CD4-positive, alpha-beta T cell treated with Interleukin-6 for 4 hours (primary cell): ENCODE data around the gene N4BP2L1.
"Not testable (repeated sequence)": the region's sequence is repeated elsewhere in the genome, so short reads cannot be mapped to it uniquely, and the experiment has no call there.

Experiments
- DNase-seq: peaks from one replicate; pipeline ENCODE4 v3.0.0-alpha.2; 2020; ENCODE audit warnings: mixed read lengths

The N4BP2L1 gene

DNA sequence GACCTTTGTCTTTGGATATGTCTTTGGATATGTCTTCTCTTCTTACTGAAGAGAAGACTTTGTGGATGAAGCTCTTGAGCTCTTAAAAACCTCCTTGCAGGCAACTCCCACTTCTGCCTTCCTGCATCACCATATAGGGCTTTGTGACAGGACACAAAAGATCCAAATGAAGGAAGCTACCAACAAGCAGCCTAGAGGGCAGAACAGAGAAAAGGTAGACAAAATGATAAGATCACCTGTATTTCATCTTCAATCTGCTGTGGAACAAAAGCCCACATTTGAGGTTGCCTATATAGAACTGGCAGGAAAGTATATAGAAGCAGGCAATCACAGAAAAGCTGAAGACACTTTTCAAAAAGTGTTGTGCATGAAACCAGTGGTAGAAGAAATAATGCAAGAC is 42.5 kb downstream of the N4BP2L1 start:
- DNase-seq: no peak

DNA sequence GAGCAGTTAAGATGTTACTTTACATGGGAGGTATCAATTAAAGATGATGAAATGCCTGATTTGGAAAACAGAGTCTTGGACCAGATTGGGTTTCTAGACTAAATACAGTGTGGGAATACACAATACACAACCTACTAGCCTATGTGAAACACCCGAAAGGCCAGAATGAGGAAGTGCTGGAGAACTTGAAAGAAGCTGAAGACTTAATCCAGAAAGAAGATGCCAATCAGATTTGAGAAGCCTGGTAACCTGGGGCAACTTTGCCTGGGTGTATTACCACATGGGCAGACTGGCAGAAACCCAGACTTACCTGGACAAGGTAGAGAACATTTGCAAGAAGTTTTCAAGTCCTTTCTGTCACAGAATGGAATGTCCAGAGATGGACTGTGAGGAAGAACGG is 43.2 kb downstream of the N4BP2L1 start:
- DNase-seq: no peak

DNA sequence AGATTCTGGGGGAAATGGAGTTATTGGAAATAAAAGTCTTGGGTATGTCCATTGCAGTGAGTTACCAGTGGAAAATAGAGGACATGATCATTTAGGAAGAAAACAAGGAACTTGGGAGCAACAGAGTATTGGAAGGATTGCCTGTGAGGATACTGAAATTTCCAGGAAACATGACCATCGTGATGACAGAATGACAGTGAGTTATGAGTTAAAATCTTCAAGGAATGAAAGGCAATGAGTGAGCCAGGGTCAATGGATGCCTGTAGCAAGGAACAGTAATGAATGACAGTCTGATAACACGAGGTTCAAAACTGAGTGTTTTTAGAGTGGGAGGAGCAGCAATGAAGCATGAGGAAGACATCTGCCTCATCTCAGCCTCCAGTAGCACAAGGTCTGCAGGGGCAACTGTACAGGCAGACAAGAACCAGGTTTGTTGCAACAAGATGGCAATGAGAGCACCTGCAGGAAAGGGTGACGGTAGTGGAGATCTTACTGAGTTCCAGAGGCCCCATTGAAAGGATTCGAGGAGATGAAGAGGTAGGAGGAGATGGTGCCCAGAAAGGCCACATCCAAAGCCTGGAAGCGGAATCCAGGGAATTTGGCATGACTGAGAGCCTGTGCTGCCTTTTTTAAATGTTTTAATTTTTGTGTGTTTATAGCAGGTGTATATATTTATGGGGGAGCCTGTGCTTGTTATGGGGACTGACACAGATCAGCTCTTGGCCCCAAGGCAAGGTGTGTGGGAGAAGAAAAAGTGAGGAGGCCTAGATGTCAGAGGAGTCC is 43.9 kb downstream of the N4BP2L1 start:
- DNase-seq: no peak

DNA sequence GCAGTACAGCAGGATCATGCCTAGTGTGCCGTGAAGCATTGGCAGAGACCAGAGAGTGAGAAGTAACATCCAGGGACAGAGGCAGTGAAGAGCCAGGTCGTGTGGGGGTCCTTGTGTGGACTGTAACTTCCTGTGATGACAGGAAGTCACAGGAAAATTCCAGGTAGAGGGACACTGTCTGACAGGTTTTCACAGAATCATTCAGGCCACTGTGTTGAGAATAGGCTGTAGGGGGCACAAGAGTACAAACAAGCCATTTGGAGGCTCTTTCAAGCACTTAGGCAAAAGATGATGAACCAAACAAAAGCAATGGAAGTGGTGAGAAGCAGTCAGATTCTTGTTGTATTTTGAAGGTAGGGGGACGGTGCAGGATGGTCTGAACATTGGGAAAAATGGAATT is 46.4 kb downstream of the N4BP2L1 start:
- peak; percentile 27 for DNase-seq

DNA sequence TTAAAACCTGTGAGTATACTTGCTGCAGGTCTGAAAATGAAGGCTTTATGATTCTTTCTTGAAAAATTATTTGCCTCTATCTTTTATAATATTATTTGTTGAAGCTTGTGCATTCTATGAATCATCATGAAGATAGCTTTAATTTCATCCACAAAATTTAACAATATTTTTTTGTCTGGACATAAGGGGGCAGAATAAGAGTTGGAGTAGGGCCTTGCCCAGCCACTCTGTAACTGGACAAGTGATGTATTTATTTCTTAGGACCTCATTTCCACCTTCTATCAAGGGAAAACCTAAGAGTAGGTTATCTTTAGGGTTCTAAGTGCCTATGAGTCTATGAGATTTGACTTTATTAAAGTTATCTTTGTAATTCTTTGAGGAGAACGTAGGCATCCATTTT is 49.9 kb downstream of the N4BP2L1 start:
- DNase-seq: no peak

DNA sequence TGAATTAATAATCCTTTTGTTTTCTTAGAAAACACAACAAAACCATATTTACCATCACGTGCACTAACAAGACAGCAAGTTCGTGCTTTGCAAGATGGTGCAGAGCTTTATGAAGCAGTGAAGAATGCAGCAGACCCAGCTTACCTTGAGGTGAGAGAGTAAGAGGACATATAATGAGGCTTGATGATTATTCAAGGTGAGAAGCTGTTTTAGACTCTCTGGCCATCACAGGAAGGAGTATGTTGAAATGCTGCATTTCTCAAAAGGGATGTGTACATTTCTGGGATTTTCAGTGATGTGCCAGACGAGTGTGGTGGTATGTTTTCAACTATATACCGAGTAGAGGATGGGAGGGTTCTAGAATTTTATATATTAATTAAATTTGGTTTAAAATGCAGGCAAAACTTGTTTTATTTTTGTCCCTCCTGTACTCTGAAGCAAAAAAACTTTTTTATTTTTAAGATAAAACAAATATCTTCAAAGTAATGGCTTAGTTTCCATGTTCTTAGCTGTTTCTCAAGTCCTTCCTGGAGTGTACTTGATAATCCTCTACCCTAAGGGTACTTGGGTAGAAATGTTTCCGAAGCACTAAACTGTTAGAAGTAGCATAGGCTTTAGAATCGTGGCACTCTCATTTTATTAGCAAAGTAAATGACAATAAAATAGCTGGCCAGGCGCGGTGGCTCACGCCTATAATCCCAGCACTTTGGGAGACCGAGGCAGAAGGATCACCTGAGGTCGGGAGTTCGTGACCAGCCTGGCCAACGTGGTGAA is 51.1 kb downstream of the N4BP2L1 start:
- DNase-seq: no peak

DNA sequence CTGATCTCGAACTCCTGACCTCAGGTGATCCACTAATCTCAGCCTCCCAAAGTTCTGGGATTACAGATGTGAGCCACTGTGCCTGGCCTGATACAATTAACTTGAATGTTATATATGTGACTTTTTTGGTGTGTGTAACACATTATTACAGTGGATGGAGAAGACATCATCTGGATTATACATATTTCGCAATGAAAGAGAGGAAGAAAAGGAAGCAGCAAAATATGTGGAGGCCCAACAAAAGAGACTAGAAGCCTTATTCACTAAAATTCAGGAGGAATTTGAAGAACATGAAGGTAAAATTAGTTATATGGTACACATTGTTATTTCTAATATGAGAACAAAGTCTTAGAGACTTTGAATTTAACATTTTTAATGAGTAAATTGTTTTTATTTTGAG is 57.1 kb downstream of the N4BP2L1 start:
- DNase-seq: no peak

DNA sequence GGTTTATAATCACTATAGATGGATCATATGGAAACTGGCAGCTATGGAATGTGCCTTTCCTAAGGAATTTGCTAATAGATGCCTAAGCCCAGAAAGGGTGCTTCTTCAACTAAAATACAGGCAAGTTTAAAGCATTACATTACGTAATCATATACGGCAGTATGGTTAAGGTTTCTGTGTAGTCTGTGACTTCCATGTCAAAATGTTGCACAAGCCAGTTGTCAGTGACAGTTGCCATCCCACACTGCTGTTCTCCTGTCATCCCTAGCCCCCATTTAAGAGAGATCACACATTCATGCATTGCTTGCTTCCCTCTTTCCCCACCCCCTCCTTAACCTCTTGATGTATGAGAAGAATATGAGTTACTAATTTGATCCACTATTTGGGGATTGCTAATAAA is 65.4 kb downstream of the N4BP2L1 start:
- no peak for DNase-seq

DNA sequence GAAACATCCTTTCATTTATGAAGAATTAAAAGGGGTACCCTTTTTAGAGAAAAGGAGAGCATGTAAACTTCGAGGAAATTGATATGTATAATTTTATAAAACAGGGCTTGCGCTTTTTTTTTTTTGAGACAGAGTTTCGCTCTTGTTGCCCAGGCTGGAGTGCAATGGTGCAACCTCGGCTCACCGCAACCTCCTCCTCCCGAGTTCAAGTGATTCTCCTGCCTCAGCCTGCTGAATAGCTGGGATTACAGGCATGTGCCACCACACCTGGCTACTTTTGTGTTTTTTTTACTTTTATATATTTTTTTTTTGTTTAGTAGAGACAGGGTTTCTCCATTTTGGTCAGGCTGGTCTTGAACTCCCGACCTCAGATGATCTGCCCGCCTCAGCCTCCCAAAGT is 72.0 kb downstream of the N4BP2L1 start:
- not testable (repeated sequence) for DNase-seq

DNA sequence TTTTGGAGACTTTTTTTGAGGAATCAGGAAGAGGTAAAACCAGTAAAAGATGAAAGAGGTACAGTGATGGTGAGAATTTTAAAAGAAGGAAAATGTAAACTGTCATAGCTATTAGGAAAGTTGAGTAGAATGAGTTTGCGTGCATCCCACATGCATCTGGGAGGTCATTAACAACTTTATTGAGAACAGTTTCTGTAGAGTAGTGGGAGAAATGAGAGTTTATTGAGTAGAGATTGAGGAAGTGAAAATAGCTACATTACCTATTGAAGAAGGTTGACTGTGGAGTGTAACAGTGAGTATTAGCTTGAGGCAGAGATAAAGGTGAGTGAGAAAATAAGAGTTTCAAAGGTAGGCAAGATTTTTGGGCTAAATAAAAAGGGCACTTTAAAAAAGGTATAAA is 73.9 kb downstream of the N4BP2L1 start:
- no peak for DNase-seq

DNA sequence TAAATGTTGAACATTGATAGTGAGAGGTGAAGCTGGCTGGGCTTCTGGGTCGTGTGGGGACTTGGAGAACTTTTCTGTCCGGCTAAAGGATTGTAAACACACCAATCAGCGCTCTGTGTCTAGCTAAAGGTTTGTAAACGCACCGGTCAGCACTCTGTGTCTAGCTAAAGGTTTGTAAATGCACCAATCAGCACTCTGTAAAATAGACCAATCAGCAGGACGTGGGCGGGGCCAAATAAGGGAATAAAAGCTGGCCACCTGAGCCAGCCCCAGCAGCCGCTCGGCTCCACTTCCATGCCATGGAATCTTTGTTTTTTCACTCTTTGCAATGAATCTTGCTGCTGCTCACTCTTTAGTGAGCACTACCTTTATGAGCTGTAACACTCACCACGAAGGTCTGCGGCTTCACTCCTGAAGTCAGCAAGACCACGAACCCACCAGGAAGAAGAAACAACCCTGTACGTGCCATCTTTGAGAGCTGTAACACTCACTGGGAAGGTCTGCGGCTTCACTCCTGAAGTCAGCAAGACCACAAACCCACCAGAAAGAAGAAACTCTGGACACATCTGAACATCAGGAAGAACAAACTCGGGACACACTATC is 77.0 kb downstream of the N4BP2L1 start:
- not testable (repeated sequence) for DNase-seq
